HG03442 (cell line): ENCODE data around the gene TRMT61A.
A peak's percentile ranks its signal among the peaks of the same experiment; 100 is the strongest.
"Not testable (repeated sequence)": the region's sequence is repeated elsewhere in the genome, so short reads cannot be mapped to it uniquely, and the experiment has no call there.

ENCODE experiments used
- ATAC-seq: cut with Tn5 transposase; IDR thresholded peaks from one replicate; pipeline ENCODE4 v1.9.1; 2021; ENCODE audit warnings: mild to moderate bottlenecking, moderate library complexity; ENCODE audit not compliant: unreplicated experiment

TRMT61A gene

GRCh38 chr14:103521951-103522563 is 6.9 kb upstream of the TRMT61A start:
- no peak for ATAC-seq

- no peak for ATAC-seq
These were observed 6.1 kb upstream of the TRMT61A start, which contains the start of gene CKB for GRCh38 chr14:103522649-103523574. TSS of gene CKB (minus strand) at chr14:103522830. CDS start at chr14:103522493, 337 bp downstream.

- no peak for ATAC-seq
These were observed 5.4 kb upstream of the TRMT61A start for GRCh38 chr14:103523575-103523954.

- ATAC-seq: no peak
These were observed 4.7 kb upstream of the TRMT61A start for GRCh38 chr14:103524002-103524935.

- not testable (repeated sequence) for ATAC-seq
These were observed 3.4 kb upstream of the TRMT61A start for GRCh38 chr14:103525430-103526246.

- ATAC-seq: no peak
These were observed 2.6 kb upstream of the TRMT61A start for GRCh38 chr14:103526247-103526913.

- ATAC-seq: no peak
These were observed 2.1 kb upstream of the TRMT61A start for GRCh38 chr14:103526914-103527248.

GRCh38 chr14:103527408-103528145 is 1.4 kb upstream of the TRMT61A start:
- peak; percentile 74 for ATAC-seq

GRCh38 chr14:103528146-103528586 is 830 bp upstream of the TRMT61A start:
- ATAC-seq: no peak

GRCh38 chr14:103529383-103530365 is 678 bp downstream of the TRMT61A start:
- no peak for ATAC-seq

GRCh38 chr14:103530390-103530789 is 1.4 kb downstream of the TRMT61A start:
- ATAC-seq: no peak

- no peak for ATAC-seq
These were observed 1.8 kb downstream of the TRMT61A start for GRCh38 chr14:103530831-103531230.

GRCh38 chr14:103531421-103532215 is 2.6 kb downstream of the TRMT61A start:
- no peak for ATAC-seq

- ATAC-seq: no peak
These were observed 3.5 kb downstream of the TRMT61A start for GRCh38 chr14:103532216-103533136.

GRCh38 chr14:103533137-103533998 is 4.4 kb downstream of the TRMT61A start:
- no peak for ATAC-seq
